Measurements from ENCODE around the gene CATSPERE.
"Not testable (repeated sequence)": the region's sequence is repeated elsewhere in the genome, so short reads cannot be mapped to it uniquely, and the experiment has no call there.

CATSPERE gene

DNA sequence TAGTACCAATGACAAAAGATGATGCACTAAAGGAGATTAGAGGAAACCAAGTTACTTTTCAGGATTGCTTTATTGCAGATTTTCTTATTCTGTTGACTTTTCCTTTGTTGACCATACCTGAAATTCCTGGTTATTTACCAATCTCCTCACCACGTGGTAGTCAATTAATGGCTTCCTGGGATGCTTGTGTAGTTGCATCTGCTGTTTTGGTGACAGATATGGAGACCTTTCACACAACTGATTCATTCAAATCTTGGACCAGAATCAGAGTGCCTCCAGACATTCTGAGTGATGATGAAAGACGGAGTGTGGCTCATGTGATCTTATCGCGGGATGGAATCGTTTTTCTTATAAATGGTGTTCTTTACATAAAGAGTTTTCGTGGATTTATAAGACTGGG is 91.3 kb downstream of the CATSPERE start:
- no peak for DNase-seq

- no peak for DNase-seq
These were observed 95.2 kb downstream of the CATSPERE start for GRCh38 chr1:244556263-244556662.

DNA sequence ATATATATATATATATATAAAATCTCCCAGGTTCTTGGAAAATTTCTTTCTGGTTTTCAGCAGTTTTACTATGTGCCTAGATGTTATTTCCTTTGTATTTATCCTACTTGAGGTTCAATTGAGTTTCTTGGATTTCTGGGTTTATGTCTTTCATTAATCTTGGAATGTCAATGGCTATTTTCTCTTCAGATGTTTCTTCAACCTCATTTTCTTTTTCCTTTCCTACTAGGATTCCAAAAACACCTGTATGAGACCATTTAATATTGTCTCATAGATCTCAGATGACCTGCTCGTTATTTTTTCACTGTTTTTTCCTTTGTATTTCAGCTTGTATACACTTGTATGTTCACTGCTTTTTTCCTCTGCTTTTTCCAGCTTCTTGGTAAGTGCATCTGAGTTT is 96.5 kb downstream of the CATSPERE start:
- no peak for DNase-seq

DNA sequence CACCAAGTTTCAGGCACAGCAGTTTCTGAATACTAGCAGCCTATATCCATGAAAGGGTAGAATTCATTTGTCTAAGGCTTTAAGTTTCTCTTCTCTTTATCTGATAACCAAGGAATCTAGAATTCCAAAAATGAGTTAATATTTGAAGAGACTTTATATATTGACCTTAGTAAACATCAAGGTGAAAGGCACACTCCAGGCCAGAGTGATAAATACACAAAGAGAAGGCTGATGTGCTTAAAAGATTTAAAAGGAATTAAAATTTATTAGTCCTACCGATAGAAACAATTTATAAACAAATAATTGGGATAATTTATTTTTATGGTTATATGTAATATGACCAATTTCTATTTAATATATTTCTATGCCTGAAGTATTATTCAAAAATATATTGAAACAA is 98.5 kb downstream of the CATSPERE start:
- DNase-seq = no peak

- not testable (repeated sequence) for DNase-seq
These were observed 101.8 kb downstream of the CATSPERE start for GRCh38 chr1:244562877-244563276.

DNA sequence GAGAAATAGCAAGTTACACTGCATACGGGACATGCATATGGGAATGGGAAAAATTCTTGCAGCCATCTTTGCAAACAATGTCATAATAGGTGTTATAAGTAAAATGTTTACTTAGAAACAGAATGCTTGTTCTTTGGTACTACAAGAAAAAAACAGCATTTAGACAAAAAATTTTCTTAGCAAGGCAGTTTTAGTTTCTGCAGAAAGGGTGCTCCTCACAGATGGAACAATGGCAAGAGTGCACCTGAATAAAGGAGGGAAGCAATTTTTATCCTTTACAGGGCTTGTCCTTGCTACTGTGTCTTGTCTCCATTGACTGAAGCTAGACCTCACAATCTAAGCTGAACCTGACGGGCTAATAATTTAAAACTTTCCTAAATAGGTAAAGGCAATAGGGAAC is 112.7 kb downstream of the CATSPERE start:
- no peak for DNase-seq

GRCh38 chr1:244576259-244576892 is 115.3 kb downstream of the CATSPERE start:
- DNase-seq = no peak

DNA sequence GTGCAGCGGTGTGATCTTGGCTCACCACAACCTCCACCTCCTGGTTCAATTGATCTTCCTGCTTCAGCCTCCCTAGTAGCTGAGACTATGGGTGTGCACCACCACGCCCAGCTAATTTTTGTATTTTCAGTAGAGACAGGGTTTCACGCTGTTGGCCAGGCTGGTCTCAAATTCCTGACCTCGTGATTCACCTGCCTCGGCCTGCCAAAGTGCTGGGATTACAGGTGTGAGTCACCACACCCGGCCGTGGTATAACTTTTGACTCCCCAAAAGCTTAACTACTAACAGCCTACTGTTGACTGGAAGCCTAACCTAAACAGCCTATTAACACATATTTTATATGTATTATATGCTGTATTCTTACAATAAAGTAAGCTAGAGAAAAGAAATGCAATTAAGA is 117.1 kb downstream of the CATSPERE start:
- not testable (repeated sequence) for DNase-seq

DNA sequence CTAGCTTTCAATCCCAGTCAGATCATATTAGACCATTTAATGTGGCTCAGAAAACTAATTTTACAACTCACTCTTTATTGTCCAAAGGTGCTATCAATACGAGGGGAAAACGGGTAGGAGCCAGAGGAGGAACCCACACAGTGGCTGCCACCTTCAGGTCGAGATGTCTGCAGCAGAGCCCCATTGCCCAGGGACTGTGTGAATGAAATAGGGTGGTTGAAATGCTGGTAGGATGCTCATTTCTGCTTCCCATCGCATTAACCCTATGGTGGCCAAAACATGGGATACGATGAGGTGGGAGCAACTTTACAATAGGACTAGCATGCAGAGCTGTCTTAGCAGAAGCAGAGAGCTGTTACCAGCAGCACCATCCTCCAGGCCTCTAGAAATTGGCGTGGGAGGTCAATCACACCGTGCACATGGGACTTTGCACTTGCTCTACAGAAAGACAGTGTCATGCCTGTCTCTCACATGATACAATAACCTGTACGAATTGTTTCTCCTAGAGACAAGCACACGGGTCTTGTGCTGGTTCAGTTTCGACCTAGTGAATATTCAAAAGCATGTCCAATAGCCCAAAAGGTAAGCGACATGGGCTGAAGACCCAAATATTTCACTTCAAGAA is 122.4 kb downstream of the CATSPERE start:
- DNase-seq = no peak

- no peak for DNase-seq
These were observed 124.8 kb downstream of the CATSPERE start for GRCh38 chr1:244585867-244586266.

- no peak for DNase-seq
These were observed 129.6 kb downstream of the CATSPERE start for GRCh38 chr1:244590670-244591069.

DNA sequence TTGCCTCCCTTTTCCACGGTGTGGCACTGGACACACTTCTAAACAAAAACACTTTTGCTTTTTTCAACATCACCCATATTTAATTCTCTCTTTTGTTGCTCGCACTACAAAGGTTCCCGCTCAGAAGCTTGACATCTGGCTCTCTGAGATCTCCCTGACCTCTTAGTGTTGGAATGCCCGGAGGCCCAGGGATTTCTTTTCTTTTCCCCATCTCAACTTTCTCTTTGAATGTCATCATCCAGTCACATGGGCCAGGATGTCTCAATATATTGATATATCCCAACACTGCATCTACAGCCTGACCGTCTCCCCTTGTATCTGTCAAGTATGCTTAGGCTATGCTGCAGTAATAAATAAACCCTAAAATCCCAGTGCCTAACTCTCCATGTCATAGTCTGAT is 137.5 kb downstream of the CATSPERE start:
- DNase-seq = no peak

GRCh38 chr1:244599937-244600350 is 138.9 kb downstream of the CATSPERE start:
- no peak for DNase-seq

GRCh38 chr1:244601336-244601735 is 140.3 kb downstream of the CATSPERE start:
- DNase-seq = no peak

GRCh38 chr1:244603498-244603897 is 142.4 kb downstream of the CATSPERE start:
- peak in 1 of 2 experiments; percentile 30 for DNase-seq

DNA sequence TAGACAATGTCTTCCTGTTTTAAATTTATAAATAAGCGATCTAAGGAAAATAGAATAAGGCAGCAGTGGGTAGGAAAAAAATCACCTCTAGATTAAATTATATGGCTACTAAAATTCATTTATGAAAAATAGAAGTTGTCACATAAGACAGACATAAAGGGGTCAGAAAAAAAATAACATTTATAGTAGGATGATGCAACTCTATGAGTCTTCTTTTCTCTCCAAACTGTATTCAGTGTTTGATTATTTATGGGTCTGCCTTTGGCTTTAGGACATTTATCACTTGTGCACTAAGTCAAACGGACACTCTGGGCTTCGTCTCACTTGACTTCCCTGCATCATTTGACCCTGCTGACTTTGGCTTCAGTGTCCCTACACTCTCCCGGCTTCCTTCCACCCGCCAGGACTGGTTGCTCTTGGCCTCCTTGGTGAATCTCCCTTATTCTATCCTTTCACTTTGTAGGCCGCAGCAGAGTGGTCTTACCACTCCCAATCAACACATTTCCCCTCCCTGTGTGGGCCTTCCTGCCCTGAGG is 144.8 kb downstream of the CATSPERE start:
- DNase-seq = no peak

DNA sequence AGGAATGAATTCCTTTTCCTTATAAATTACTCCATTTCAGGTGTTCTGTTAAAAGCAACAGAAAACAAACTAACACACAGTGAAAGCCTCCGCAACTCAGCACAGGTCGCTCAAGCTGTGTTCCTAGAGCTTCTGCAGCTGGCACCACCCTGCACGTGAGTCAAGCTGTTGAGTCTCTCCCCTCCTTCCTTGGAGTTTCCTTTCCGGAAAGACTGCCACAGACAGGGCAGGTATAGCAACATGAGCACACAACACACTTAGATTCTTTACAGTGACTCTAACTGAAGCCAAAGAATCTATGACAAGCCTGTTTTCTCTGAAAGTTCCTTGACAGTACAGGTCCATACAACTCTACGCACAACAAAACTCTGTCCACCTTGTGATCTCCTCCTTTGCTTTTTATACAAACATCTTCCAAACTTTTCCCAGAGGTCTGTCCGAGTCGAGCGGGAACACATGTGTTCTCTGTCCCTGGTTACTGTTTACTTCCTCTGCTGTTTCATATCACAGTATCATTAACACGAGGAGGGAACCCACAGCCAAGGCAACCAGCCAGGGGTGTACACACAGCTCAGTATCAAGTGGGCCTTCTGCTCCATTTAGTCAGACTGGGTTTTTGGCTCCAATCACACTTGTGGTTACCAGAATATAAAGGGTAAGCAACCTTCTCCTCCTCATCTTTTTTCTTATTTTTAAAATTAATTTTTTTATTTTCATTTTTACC is 153.2 kb downstream of the CATSPERE start:
- DNase-seq = no peak

GRCh38 chr1:244614879-244615278 is 153.8 kb downstream of the CATSPERE start:
- DNase-seq = no peak

GRCh38 chr1:244615301-244615700 is 154.2 kb downstream of the CATSPERE start:
- DNase-seq = no peak

DNA sequence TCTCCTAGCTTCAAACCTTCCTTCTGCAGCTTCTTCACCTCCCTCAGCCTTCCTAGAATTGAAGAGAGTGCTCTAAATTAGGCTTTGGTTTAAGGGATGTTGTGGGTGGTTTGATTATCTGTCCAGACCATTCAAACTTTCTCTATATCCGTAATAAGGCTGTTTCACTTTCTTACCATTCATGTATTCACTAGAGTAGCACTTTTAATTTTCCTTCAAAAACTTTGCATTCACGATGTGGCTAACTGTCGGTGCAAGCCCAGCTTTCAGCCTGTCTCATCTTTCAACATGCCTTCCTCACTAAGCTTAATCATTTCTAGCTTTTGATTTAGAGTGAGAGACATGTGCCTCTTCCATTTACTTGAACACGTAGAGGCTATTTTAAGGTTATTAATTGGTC is 165.6 kb downstream of the CATSPERE start:
- no peak for DNase-seq

DNA sequence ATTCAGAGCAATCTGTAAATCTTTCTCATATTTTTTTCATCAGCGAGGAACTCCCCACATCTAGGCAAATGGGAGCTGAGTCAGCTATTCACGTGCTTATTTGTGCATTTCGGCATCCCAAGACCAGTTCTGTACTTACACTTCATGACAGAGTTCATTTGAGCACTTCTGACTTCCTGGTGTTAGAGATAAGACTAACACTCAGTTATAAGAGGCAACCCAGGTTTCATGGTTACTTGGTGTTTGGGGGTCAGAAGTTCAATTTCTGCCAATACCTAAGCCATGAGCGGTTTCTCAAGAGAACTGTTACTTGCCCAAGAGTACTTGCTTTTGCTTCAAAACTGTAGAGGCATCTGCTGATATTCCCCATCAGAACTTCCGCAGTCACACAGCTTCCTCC is 167.7 kb downstream of the CATSPERE start:
- no peak for DNase-seq

- no peak for DNase-seq
These were observed 172.1 kb downstream of the CATSPERE start for GRCh38 chr1:244633140-244633539.

GRCh38 chr1:244634546-244634945 is 173.5 kb downstream of the CATSPERE start:
- DNase-seq = no peak

Data from NCI-H526 (cell line).